ENCODE results near the gene MYO3B.
A peak's percentile ranks its signal among the peaks of the same experiment; 100 is the strongest.

MYO3B gene

DNA sequence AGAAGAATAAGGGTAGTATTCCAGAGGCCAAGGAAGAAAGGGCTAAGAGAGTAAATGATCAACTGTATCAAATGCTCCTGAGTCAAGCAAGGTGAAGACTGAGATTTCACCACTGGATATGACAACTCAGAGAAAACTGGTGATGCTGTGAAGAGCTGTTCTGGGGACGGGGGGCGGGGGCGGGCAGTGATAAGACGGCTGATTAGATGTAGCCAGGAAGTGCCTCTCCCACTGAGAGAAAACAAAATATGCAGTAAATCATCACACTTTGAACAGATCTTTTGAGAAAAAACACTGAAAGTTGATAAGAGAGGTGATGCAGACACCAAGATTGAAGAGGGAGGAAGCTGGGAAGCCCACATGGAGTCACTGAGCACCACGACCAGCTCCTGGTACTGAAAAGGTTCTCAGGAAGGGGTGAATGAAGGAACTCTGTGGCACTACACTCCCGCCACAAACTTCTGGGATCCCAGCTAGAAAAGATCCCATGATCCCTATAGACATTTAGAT, 75.8 kb downstream of the MYO3B start:
- Histone ChIP-seq H4K91ac (ENCODE audit: low read length) (no peak overlapping the region), H3K27ac (ENCODE audit: low read length, poor library complexity, severe bottlenecking) (no peak overlapping the region), H2BK12ac (ENCODE audit: low read length in 2 of 2) (no peak overlapping the region), H3K79me1 (replicated peaks; ENCODE audit: low read length, poor library complexity, severe bottlenecking) (no peaks in the 10 kb centered on the region), H3K27me3 (ENCODE audit: control insufficient read depth in 1 of 2, insufficient read depth in 1 of 2, low read length in 2 of 2) (peaks cover 9 to 12% of the 10 kb centered on the region in 2 experiments), H2AFZ (ENCODE audit: low read depth, low read length) (no peak overlapping the region), H3K4me2 (ENCODE audit: low read length, poor library complexity, severe bottlenecking) (no peak overlapping the region), H3K14ac (ENCODE audit: low read length in 2 of 2) (no peak overlapping the region), H3K18ac (ENCODE audit: low read depth in 1 of 2, low read length in 2 of 2) (no peak overlapping the region), H3K9ac (ENCODE audit: low read length) (no peak overlapping the region), H3K4me1 (ENCODE audit: control insufficient read depth, insufficient read depth, low read depth, low read length) (no peaks in the 10 kb centered on the region), H3K4ac (ENCODE audit: low read depth in 1 of 2, low read length in 2 of 2) (no peak overlapping the region), H2AK5ac (ENCODE audit: low read length, severe bottlenecking) (no peak overlapping the region), H3K4me3 (ENCODE audit: insufficient read depth in 1 of 2, low read depth in 1 of 2, low read length in 2 of 2) (no peak overlapping the region), H4K8ac (ENCODE audit: low read length) (no peak overlapping the region), H3K23ac (ENCODE audit: low read length in 2 of 2) (no peak overlapping the region), H2BK120ac (ENCODE audit: low read depth, low read length) (no peak overlapping the region), H2BK15ac (ENCODE audit: low read depth, poor library complexity, severe bottlenecking) (no peak overlapping the region), H3K36me3 (ENCODE audit: control insufficient read depth in 1 of 2, insufficient read depth in 2 of 2, low read depth in 1 of 2, low read length in 2 of 2) (no peaks in the 10 kb centered on the region), H2BK5ac (ENCODE audit: low read depth, low read length, poor library complexity, severe bottlenecking) (no peak overlapping the region), H3K9me3 (ENCODE audit: control insufficient read depth, low read length) (no peaks in the 10 kb centered on the region)
- WGBS = 60% methylated on average over 2 of the region's 6 CpGs
- no peak for DNase-seq

DNA sequence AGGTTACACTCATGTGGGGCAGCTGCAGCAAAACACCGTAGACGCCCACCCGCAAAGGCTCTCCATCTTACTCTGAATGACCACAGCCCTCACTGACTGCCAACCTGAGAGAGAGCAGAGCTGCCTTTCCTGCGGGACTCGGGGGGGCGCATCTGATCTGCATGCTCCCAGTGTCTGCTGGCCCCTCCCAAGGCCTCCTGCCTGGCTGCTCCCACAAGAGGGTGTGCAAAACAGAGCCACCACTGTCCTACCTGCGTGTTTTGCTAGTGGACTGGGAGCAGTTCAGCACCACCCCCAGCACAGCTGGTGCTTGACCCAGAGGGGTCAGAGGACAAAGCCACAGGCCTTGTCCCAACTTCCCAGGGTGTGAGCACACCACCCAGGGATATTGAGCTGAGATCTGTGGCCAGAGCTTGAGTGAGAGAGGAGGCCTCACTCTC, 76.4 kb downstream of the MYO3B start:
- no peaks in the 10 kb centered on the region for H3K9me3 ChIP-seq (ENCODE audit: control insufficient read depth, low read length)
- no peak for DNase-seq
- no peak overlapping the region for H2BK12ac ChIP-seq (ENCODE audit: low read length in 2 of 2)
- H3K4ac ChIP-seq (ENCODE audit: low read depth in 1 of 2, low read length in 2 of 2) = no peak overlapping the region
- no peaks in the 10 kb centered on the region for H3K36me3 ChIP-seq (ENCODE audit: control insufficient read depth in 1 of 2, insufficient read depth in 2 of 2, low read depth in 1 of 2, low read length in 2 of 2)
- no peak overlapping the region for H2AK5ac ChIP-seq (ENCODE audit: low read length, severe bottlenecking)
- no peak overlapping the region for H3K4me3 ChIP-seq (ENCODE audit: insufficient read depth in 1 of 2, low read depth in 1 of 2, low read length in 2 of 2)
- WGBS = 89% methylated on average over 7 of the region's 7 CpGs
- H3K9ac ChIP-seq (ENCODE audit: low read length) = no peak overlapping the region
- H3K27ac ChIP-seq (ENCODE audit: low read length, poor library complexity, severe bottlenecking) = no peak overlapping the region
- H3K14ac ChIP-seq (ENCODE audit: low read length in 2 of 2) = peak overlapping the region in 1 of 2 experiments; percentile 93
- no peak overlapping the region for H2BK120ac ChIP-seq (ENCODE audit: low read depth, low read length)
- peak overlapping the region; percentile 21 for H4K91ac ChIP-seq (ENCODE audit: low read length)
- no peaks in the 10 kb centered on the region for H3K4me1 ChIP-seq (ENCODE audit: control insufficient read depth, insufficient read depth, low read depth, low read length)
- H4K8ac ChIP-seq (ENCODE audit: low read length) = no peak overlapping the region
- H3K18ac ChIP-seq (ENCODE audit: low read depth in 1 of 2, low read length in 2 of 2) = no peak overlapping the region
- H2BK15ac ChIP-seq (ENCODE audit: low read depth, poor library complexity, severe bottlenecking) = no peak overlapping the region
- peaks cover 7 to 12% of the 10 kb centered on the region in 2 experiments for H3K27me3 ChIP-seq (ENCODE audit: control insufficient read depth in 1 of 2, insufficient read depth in 1 of 2, low read length in 2 of 2)
- H3K79me1 ChIP-seq (replicated peaks; ENCODE audit: low read length, poor library complexity, severe bottlenecking) = no peaks in the 10 kb centered on the region
- no peak overlapping the region for H2BK5ac ChIP-seq (ENCODE audit: low read depth, low read length, poor library complexity, severe bottlenecking)
- no peak overlapping the region for H3K4me2 ChIP-seq (ENCODE audit: low read length, poor library complexity, severe bottlenecking)
- H2AFZ ChIP-seq (ENCODE audit: low read depth, low read length) = no peak overlapping the region
- no peak overlapping the region for H3K23ac ChIP-seq (ENCODE audit: low read length in 2 of 2)

DNA sequence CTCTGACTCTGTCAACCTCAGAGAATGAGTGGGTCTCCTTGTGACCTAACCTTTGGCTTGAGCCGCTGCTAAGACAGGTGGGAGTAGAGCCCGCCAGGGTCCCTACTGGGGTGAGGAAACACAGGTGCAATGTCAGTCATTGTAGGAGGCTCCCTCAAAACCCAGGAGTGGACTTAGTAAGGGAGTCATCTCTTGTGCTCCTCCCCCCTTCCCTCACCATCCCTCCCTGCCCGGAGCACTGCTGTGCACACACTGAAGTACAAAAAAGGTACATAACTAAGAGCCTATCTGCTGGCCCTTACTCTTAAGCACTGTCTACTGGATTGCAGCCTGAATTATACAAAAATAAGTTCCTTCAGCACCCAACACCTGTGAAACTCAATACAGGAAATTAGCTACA, 77.2 kb downstream of the MYO3B start:
- Histone ChIP-seq H3K27ac (ENCODE audit: low read length, poor library complexity, severe bottlenecking) (no peak overlapping the region), H3K4me1 (ENCODE audit: control insufficient read depth, insufficient read depth, low read depth, low read length) (no peaks in the 10 kb centered on the region), H2BK15ac (ENCODE audit: low read depth, poor library complexity, severe bottlenecking) (no peak overlapping the region), H3K9me3 (ENCODE audit: control insufficient read depth, low read length) (peaks cover under 1% of the 10 kb centered on the region), H3K4me2 (ENCODE audit: low read length, poor library complexity, severe bottlenecking) (no peak overlapping the region), H2AFZ (ENCODE audit: low read depth, low read length) (no peak overlapping the region), H3K9ac (ENCODE audit: low read length) (no peak overlapping the region), H4K91ac (ENCODE audit: low read length) (no peak overlapping the region), H2BK5ac (ENCODE audit: low read depth, low read length, poor library complexity, severe bottlenecking) (no peak overlapping the region), H3K18ac (ENCODE audit: low read depth in 1 of 2, low read length in 2 of 2) (no peak overlapping the region), H3K4ac (ENCODE audit: low read depth in 1 of 2, low read length in 2 of 2) (no peak overlapping the region), H3K14ac (ENCODE audit: low read length in 2 of 2) (no peak overlapping the region), H2BK12ac (ENCODE audit: low read length in 2 of 2) (no peak overlapping the region), H2BK120ac (ENCODE audit: low read depth, low read length) (no peak overlapping the region), H3K4me3 (ENCODE audit: insufficient read depth in 1 of 2, low read depth in 1 of 2, low read length in 2 of 2) (no peak overlapping the region), H3K36me3 (ENCODE audit: control insufficient read depth in 1 of 2, insufficient read depth in 2 of 2, low read depth in 1 of 2, low read length in 2 of 2) (no peaks in the 10 kb centered on the region), H2AK5ac (ENCODE audit: low read length, severe bottlenecking) (no peak overlapping the region), H3K23ac (ENCODE audit: low read length in 2 of 2) (no peak overlapping the region), H3K79me1 (replicated peaks; ENCODE audit: low read length, poor library complexity, severe bottlenecking) (no peaks in the 10 kb centered on the region), H3K27me3 (ENCODE audit: control insufficient read depth in 1 of 2, insufficient read depth in 1 of 2, low read length in 2 of 2) (peaks cover 7 to 12% of the 10 kb centered on the region in 2 experiments), H4K8ac (ENCODE audit: low read length) (no peak overlapping the region)
- WGBS = 94% methylated on average over 1 of the region's 3 CpGs
- no peak for DNase-seq

DNA sequence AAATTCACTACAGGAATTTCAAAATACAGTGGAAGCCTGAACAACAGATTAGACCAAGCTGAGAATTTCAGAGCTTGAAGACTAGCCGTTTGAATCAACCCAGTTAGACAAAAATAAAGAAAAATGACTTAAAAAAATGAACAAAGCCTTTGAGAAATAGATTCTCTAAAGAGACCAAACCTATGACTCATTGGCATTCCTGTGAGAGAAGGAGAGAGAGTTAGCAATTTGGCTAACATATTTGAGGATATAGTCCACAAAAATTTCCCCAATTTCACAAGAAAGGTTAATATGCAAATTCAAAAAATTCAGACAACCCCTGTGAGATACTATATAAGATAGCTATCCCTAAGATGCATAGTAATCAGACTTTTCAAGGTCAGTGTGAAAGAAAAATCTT, 78.0 kb downstream of the MYO3B start:
- no peaks in the 10 kb centered on the region for H3K4me1 ChIP-seq (ENCODE audit: control insufficient read depth, insufficient read depth, low read depth, low read length)
- no peak overlapping the region for H4K91ac ChIP-seq (ENCODE audit: low read length)
- DNase-seq = peak; percentile 1
- H3K4me2 ChIP-seq (ENCODE audit: low read length, poor library complexity, severe bottlenecking) = no peak overlapping the region
- no peak overlapping the region for H3K9ac ChIP-seq (ENCODE audit: low read length)
- no peak overlapping the region for H3K4me3 ChIP-seq (ENCODE audit: insufficient read depth in 1 of 2, low read depth in 1 of 2, low read length in 2 of 2)
- no peak overlapping the region for H3K23ac ChIP-seq (ENCODE audit: low read length in 2 of 2)
- no peak overlapping the region for H2BK5ac ChIP-seq (ENCODE audit: low read depth, low read length, poor library complexity, severe bottlenecking)
- no peak overlapping the region for H3K27ac ChIP-seq (ENCODE audit: low read length, poor library complexity, severe bottlenecking)
- H3K79me1 ChIP-seq (replicated peaks; ENCODE audit: low read length, poor library complexity, severe bottlenecking) = no peaks in the 10 kb centered on the region
- H3K14ac ChIP-seq (ENCODE audit: low read length in 2 of 2) = no peak overlapping the region
- peaks cover 5% of the 10 kb centered on the region for H3K9me3 ChIP-seq (ENCODE audit: control insufficient read depth, low read length)
- H2AFZ ChIP-seq (ENCODE audit: low read depth, low read length) = no peak overlapping the region
- no peak overlapping the region for H2BK15ac ChIP-seq (ENCODE audit: low read depth, poor library complexity, severe bottlenecking)
- H3K18ac ChIP-seq (ENCODE audit: low read depth in 1 of 2, low read length in 2 of 2) = no peak overlapping the region
- H4K8ac ChIP-seq (ENCODE audit: low read length) = no peak overlapping the region
- no peak overlapping the region for H2BK120ac ChIP-seq (ENCODE audit: low read depth, low read length)
- H3K27me3 ChIP-seq (ENCODE audit: control insufficient read depth in 1 of 2, insufficient read depth in 1 of 2, low read length in 2 of 2) = peaks cover 7 to 12% of the 10 kb centered on the region in 2 experiments
- no peak overlapping the region for H2BK12ac ChIP-seq (ENCODE audit: low read length in 2 of 2)
- no CpG with 5 or more reads among the region's 1 CpG for WGBS
- no peak overlapping the region for H2AK5ac ChIP-seq (ENCODE audit: low read length, severe bottlenecking)
- no peak overlapping the region for H3K4ac ChIP-seq (ENCODE audit: low read depth in 1 of 2, low read length in 2 of 2)
- no peaks in the 10 kb centered on the region for H3K36me3 ChIP-seq (ENCODE audit: control insufficient read depth in 1 of 2, insufficient read depth in 2 of 2, low read depth in 1 of 2, low read length in 2 of 2)
